ENCODE results near the gene LGALS9B.
"Not testable (repeated sequence)": the region's sequence is repeated elsewhere in the genome, so short reads cannot be mapped to it uniquely, and the experiment has no call there.

DNA sequence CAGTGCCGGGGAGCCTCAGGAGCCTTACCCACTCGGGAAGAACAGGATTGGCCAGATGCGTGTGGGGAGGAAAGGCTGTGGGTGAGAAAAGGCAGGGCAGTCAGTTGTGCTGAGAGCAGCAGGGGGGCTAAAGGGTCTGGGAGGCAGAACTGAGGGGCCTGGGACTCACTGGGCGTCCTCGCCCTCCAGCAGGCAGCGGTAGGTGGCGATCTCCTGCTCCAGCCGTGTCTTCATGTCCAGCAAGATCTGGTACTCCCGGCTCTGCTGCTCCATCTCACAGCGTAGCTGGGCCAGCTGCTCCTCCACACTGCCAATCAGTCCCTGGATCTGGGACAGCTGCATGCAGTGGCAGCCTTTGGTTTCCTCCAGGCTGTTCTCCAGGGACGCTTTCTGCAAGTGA is 34.6 kb upstream of the LGALS9B start:
- TF ChIP-seq, protein P1, sequence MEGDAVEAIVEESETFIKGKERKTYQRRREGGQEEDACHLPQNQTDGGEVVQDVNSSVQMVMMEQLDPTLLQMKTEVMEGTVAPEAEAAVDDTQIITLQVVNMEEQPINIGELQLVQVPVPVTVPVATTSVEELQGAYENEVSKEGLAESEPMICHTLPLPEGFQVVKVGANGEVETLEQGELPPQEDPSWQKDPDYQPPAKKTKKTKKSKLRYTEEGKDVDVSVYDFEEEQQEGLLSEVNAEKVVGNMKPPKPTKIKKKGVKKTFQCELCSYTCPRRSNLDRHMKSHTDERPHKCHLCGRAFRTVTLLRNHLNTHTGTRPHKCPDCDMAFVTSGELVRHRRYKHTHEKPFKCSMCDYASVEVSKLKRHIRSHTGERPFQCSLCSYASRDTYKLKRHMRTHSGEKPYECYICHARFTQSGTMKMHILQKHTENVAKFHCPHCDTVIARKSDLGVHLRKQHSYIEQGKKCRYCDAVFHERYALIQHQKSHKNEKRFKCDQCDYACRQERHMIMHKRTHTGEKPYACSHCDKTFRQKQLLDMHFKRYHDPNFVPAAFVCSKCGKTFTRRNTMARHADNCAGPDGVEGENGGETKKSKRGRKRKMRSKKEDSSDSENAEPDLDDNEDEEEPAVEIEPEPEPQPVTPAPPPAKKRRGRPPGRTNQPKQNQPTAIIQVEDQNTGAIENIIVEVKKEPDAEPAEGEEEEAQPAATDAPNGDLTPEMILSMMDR (IDR thresholded peaks at IDR 0.05 in 4 of 5, conservative IDR thresholded peaks at IDR 0.05 in 1 of 5), result not testable (repeated sequence)
- TF ChIP-seq POLR2A (IDR thresholded peaks at IDR 0.05), result not testable (repeated sequence)
